CD4-positive, alpha-beta T cell treated with Interleukin-4 for 4 hours (primary cell): Measurements from ENCODE around the gene CDC5L.

Experiments
- DNase-seq: peaks from one replicate; pipeline ENCODE4 v3.0.0-alpha.2; 2020

The CDC5L gene

DNA sequence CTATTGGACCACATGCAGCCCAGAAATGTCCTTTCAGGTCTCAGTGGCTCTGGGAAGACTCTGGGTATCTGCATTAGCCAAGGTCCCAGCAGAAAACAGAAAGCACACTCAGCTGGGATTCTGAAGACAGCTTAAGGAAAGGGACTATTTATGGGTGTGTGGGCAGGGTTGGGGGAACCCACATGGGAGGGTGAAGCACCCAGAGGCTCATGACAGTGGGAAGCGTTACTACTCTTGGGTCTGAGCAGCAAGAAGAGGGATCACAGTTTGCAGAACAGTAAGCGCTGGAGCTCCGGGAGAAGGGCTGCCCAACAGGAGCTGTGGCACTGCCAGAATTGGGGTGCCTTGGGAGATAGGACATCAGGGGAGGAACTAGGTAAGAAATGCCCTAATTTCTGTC lies 12.4 kb upstream of the CDC5L start:
- no peak for DNase-seq

DNA sequence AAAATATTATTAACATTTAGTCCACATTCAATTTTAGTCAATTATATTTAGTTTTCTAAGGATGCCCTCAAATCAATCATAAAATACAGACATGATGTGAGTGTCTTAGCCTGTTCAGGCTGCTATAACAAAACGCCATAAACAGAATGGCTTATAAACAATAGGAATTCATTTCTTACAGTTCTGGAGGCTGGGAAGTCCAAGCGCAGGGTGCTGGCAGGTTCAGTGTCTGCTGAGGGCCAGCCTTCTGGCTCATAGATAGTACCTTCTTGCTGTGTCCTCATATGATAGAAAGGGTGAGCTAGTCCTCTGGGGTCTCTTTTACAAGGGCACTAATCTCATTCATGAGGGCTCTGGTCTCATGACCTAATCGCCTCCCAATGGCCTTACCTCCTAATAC lies 10.0 kb upstream of the CDC5L start:
- no peak for DNase-seq

DNA sequence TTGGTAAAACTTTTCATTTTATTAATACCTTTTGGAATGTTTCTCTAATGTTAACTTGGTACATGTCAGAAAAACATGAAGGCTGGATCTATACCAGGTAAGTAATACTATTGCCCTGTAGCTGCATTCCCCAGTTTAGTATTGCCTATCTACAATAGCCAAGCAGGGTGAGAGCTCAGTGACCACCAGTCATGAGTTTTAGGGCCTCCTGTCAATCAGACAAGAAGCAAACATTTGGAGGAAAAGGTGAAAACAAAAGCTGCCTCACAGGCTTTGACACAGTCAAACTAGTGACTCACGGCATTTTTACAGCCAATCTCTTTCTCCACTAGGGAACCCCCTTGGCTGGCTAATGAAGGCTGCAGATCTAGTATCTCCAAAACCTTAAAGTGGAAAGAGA lies 9.5 kb upstream of the CDC5L start:
- no peak for DNase-seq

DNA sequence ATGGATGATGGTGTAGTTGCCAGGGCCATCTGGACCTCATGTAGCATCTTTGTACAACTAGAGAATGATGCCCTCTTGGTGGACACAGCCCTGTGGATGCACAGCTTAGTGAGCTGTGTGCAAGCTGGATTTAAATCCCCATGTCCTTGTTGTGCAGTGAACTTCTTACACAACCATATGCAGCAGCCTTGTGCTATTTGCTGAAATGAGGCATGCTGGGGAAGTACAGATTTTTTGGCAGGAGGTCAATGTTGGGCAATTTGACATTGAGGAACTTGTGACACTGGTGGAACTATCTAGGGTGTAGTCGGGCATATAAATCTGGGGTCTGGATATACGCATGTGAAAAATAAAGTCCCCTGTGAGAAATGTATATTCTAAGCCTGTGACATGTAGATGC lies 5.8 kb upstream of the CDC5L start:
- DNase-seq, result peak; percentile 9

DNA sequence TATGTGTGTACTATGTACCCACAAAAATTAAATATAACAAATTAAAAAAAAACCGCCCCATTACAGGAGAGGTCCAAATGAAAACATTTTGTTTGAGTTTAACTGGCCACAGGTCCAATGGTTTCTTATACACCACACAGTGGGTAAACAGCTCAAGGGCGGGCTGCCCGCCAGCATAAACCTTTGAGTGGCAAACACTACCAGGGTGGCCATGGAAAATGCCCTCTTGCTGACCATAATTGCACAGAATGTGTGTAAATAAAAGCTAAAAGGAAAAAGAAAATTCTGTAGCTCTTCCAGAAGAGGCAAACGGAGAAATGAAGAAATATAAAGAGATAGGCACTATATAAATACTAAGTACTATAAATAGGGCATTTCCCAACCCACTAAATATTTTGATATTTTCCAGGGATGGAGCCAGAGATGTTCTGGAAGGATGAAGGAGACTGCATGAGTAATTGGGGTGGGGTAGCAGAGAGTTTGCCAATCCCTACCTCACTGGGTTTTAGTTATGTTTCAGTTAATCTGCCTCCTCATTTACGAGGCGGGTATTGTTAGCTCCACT lies 1.1 kb upstream of the CDC5L start:
- no peak for DNase-seq

DNA sequence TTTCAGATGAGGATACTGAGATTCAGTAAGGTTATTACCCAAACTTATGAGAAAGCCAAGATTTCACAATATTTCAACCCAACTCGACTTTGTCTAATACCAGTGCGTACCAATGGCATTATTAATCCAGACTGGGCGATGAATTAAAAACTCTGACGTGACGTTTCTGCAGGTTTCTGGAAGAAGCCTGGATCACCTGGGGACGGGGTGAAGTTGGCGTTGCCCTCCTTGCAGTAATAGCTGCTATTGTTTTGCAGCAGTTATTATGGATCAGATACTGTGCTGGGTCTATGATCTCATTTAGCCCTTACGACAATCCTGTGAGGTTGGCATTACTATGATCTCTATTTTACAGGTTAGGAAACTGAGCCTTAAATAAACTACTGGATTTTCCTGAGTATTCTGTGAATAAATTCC lies 569 bp upstream of the CDC5L start:
- DNase-seq, result no peak

DNA sequence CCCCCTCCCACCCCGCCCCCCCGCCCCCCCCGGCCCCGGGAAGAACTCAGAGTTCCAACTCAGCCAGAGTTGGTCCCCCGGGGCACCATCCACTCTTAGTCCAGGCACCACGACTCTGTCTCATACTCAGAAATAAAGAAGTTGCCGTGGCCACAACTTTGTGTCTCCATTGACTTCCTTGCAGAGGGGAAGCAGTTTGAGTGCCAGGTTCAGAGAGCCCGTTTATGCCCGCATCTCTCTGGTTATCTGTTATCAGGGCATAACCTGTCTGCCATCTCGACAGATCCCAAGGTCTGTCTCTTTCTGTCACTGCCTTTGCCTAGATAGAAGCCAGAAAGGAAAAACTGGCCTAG lies 605 bp downstream of the CDC5L start:
- no peak for DNase-seq

DNA sequence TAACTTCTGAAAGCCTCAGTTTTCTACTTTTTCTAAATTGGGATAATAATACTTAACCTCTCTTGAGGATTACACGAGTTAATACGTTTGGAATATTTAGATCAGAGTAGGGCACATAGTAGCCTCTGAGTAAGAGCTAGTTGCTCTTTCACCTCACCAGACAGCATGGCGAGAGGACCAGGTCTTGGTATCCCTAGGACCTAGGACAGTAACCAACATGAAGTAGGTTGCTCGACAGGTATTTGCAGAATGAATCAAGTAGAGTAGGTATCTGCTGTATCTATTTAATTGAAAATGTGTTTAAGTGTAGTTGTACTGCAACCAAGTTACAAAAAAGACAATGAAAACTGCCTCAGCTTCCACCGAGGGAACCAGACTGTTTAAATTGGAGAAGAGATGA lies 1.4 kb downstream of the CDC5L start:
- DNase-seq, result no peak

DNA sequence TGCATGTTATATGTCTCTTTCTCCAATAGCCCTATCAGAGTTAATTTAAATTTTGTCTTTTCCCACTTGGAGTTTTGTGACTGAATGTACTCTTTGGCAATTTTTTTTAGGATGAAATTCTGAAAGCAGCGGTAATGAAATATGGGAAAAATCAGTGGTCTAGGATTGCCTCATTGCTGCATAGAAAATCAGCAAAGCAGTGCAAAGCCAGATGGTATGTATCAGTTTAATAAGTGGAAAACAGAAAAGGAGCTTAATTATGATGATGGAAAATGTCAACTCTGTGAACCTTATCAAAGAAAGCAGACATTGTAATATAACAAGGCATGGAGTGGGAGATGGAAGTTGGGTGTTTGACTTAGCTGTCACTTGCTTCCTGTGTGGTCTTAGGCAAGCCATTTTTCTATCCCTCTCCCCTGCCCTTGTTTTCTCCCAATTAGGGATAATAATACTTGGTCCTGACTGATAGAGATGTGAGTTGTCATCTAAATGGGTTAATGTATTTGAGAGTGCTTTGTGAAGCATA lies 2.7 kb downstream of the CDC5L start:
- no peak for DNase-seq

DNA sequence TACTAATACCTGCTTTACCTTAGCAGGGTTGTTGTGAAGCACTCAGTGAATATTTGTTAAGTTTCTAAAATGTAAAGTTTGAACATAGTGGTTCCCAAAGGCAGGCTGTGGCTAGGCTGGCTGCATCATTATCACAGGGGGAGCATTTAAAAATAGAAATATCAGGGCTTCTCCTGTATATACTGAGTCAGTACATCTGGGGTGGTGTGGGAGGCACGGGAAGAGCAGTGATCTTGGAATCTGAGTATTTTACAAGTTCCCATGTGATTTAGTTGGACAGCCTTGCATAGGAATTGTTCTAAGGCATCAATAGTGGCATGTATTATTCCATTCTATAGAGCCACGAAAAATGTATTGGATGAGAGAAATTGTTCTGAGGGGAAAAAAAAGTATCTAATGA lies 8.0 kb downstream of the CDC5L start:
- no peak for DNase-seq

DNA sequence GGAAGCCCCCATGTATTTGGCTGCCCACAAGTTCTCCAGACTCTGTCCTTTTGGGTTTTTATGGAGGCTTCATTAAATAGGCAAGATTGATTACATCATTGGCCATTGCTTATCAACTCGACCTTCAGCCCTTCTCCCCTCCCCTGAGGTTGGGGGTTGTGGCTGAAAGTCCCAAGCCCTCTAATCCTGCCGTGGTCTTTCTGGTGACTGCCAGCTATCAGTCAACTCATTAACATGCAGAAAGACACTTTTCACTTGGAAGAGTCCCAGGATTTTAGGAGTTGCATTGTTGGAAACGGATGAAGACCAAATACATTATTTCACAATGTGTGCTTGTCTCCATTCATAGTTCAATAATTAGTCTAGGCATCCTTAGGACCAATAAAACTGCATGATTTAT lies 9.5 kb downstream of the CDC5L start:
- no peak for DNase-seq

DNA sequence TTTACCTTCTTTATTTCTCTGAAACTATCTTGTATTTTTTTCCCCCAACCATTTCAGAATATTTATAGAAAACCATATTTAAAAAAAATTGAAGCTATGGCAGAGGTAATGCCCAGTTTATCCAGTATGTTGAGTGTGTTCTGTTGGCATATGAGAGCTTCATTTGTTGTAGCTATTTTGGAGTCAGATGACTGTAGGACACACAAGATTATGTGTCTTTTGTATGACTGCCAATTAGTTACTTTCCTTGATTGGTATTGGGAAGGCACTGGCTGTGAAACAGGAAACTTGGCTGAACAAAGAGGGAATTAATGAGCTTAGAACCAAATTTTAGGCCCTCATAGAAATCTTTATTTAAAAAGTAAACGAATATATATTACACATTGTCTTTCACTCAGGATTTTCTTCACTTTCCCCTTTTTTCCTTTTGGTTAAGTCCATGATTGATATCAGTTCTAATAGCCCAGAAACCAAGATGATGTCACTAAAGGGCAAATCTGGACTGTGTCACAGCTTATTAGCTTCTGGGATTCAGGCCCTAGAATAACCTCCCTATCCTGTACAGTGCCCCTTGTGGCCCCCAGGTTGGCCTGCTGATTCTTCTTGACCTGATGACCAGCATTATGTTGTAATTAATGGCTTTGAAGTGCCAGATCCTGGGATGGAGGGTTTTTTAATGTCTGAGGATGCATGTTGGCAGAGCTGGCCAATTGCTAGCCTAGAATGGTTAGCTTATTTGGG lies 10.1 kb downstream of the CDC5L start:
- DNase-seq, result no peak

DNA sequence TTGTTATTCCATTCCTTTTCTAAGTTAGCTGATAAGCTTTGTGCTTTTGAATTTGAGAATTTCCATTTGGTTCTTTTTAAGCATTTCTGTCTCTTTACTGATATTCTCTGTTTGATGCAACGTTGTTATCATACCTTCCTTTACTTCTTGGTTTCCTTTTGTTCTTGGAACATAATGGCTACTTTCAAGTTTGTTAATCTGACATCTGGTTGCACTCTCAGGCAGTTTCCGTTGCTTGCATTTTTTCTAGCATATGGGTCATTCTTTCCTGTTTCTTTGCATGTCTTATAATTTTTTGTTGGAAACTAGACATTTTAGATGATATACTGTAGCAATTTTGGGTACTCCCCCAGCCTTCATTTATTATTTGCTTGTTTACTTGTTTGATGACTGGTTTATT lies 12.5 kb downstream of the CDC5L start:
- no peak for DNase-seq

DNA sequence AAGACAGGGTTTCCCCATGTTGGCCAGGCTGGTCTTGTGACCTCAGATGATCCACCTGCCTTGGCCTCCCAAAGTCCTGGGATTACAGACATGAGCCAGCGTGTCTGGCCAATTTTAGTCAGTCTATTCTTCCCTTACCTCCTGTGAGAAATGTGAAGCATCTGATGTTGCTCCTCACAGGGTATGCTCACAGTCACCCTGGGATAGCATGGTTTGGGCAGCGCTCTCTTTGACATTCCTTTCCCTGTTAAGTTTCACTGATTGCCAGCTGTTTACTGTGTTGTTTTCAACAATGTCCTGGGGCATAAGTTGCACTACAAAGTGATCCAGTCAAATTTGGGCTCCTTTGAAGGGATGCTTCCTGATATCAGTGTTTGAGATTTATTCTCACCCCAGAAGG lies 13.1 kb downstream of the CDC5L start:
- DNase-seq, result no peak

DNA sequence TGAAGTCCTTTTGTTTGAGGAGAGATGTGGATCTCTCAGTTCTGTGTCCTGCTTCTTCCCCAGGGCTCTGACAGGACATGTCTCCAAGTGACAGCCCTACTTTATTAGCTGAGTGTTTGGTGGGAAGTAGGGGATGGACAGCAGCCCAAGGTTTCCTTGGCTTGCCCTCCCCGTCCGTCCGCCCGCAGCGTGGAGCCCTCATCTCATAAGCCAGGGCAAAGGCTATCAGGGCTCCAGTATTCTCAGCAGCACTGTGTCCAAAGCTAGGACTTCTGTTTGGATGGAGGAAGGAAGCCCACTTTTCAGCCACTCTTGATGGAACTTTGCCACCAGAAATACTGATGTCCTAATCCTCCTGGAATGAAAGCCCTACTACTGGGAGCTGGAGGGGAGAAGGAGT lies 13.6 kb downstream of the CDC5L start:
- DNase-seq, result no peak

DNA sequence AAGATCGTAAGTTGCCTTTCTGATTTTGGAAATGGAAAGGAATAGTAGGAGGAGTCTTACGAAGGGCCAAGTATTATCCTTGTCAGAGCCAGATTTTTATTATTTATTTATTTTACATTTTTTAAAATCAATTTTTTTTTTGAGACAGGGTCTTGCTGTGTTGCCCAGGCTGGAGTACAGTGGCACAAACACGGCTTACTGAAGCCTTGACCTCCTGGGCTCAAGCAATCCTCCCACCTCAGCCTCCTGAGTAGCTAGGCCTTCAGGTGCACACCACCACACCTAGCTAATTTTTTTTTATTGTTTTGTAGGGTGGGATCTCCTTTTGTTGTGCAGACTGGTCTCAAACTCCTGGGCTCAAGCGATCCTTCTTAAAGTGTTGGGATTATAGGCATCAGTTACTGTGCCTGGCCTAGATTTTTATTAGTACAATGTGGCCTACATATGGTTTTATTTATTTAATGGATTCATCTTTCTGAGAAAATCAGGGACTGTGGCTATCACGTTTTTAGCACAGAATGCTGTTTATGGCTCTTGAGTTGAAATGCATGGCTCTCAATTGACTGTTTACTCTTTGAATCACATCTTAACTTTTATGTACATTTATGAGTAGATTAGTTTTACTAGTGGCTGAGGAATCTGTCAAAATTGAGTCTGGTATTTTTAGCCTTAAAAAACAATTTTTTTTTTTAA lies 16.7 kb downstream of the CDC5L start:
- no peak for DNase-seq

DNA sequence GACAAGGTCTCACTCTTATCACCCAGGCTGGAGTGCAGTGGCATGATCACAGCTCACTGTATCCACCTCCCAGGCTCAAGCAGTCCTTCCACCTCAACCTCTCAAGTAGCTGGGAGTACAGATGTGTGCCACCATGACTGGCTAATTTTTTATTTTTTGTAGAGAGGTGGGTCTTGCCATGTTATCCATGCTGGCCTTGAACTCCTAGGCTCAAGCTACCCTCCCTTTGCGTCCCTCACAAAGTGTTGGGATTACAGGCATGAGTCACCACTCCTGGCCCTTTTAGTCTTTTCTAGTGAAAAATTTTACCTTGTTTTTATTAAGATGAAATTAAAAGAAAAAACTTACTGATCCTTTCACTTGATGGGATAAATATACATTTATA lies 17.2 kb downstream of the CDC5L start:
- no peak for DNase-seq

DNA sequence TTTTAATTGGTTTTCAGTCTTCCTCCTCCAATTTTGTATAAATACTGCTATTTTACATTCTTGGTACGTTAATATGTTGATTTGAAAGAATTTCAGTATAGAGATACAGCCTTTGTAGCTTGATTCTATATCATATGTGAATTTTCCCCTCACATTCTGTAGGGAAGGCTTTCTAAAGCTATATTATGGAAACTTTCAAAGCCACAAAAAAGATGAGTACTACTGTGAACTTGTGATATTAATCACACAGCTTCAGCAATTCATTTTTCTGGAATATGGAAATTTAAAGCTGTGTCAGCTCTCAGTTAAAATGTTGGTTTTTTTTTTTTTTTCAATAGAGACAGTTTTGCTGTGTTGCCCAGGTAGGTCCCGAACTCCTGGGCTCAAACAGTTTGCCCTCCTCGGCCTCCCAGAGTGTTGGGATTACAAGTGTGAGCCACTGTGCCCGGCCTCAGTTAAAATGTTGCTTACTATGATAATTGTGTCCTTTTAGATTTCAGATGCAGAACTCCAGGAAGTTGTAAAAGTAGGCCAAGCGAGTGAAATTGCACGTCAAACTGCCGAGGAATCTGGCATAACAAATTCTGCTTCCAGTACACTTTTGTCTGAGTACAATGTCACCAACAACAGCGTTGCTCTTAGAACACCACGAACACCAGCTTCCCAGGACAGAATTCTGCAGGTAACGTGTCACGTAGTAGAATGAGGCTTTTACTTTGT lies 20.6 kb downstream of the CDC5L start:
- DNase-seq, result no peak

DNA sequence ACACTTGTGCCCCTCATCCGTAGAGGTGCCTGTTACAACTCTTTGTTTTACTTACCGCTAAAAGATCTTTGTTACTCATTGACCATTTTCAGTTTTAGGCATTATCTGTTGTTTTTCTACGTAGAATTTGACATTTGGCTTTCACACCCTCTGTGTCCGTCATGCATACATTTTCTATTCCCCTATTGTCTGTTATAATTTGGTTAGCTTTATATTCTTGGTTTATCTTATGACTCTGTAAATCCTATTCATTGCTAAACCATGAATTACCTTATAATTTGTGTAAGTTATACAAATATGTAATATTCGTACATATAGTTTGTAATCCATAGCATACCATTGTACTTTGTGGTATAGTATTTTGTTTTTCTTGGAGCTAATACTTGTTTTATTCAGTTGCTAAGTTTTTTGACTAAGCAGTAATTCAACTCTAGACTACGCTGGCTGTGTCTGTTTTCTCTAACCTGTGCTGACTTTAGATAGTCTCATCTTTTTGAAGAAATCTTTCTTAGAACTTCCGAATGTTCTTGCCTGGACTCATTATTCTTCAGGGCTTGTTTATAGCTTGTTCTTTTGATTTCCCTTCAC lies 21.8 kb downstream of the CDC5L start:
- no peak for DNase-seq

DNA sequence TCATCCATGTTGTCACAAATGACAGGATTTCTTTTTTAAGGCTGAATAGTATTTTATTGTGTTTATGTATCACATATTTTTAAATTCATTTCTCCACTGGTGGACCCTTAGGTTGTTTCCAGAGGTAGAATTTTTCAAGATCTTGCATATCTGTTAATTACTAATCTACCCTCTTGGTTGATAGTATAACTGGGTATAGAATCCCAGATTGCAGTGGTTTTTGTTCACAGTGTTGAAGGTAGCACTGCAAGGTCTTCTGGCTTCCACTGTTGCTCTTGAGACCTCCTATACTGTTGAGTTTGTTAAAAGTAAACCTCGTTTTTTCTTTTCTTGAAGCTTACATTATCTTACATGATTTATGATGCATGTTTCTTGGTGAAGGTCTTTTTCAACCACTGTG lies 22.9 kb downstream of the CDC5L start:
- DNase-seq, result no peak

DNA sequence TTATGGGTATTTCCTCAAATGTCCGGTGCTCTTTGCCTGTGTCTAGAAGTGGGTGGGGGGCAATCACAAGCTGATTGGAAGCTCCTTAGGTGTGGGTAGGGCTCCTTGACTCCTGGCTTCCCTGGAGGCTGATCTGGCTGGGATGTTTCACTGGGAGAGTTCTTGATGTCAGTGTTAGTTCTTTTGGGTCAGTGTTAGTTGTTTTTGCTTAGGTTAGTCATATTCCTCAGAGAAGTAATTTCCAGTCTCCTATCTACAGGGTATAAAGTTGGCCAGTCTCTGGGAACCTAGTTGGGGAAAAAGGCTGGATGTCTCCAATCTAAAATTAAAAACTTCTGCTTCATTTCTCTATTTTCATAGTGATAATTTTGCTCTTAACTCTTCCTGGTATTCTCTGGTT lies 23.6 kb downstream of the CDC5L start:
- DNase-seq, result no peak

DNA sequence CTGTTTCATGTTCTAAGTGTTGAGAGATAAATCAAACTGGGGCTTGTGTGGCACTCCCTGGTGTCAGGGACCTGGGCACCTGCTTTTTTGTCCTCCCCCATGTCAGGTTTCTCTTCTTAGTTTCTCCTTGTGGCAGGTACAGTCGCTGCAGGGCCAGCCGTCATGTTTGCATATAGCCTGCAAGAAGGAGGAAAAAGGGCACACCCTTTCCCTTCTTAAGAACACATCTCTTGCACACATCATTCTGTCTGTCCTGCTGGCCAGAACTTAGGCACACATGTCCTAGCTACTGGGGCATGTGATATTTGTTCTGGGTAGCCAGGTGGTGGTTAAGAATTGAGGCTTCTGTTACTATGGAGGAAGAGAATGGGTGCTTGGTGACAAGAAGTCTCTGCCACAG lies 27.9 kb downstream of the CDC5L start:
- no peak for DNase-seq

DNA sequence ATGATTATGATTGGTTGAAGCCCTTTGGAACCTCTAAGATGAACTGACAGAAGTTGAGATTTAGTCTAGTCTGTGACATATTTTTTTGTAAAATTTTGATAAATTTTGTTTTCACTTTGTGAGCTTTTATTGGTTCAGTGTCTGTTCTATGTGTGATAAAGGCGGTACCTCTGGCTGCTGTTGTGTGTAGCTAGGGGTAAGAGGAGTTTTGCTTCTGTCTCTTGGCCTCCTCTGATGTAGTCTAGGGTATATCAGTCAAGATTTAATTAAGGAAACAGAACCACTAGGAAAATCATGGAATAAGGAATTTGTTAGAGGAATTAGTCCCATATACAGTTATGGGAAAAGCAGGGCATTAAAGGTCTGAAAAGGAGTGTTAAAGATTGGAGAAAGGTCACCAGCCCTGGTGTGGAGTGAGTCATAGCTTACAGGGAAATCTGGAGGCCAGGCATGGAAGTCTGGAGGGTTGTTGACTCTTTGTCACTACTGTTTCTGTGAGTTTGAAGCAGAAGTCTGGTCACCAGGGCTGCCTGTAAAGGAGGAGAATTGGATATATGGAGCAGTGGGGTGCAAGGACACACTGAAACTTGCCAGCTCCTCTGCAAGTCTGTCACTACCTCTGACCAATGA lies 28.5 kb downstream of the CDC5L start:
- no peak for DNase-seq
